Osteoblast (primary cell): ENCODE data around the gene TM4SF4. TPM values are rescaled to one million over a fixed set of nuclear protein-coding genes. Genes with fewer than 3 reads are reported as not detected.

Source experiments
- DNase-seq: peaks from one replicate; pipeline ENCODE4 v3.0.0; 2011; ENCODE audit warnings: low spot score, mixed read lengths; ENCODE audit not compliant: insufficient read length; ENCODE audit errors: missing footprints
- H2AFZ ChIP-seq: 2 replicates; pipeline ENCODE4 v1.6.0; 2011; ENCODE audit warnings: mild to moderate bottlenecking, low read length
- H3K27ac ChIP-seq: 2 replicates; pipeline ENCODE4 v1.5.1; 2011; ENCODE audit warnings: mild to moderate bottlenecking, low read depth, low read length, moderate library complexity
- H3K27me3 ChIP-seq: 2 replicates; pipeline ENCODE4 v1.6.0; 2012; ENCODE audit warnings: mild to moderate bottlenecking, control low read depth, inconsistent platforms, low read length, moderate library complexity; ENCODE audit not compliant: insufficient read depth
- H3K36me3 ChIP-seq: 2 replicates; pipeline ENCODE4 v1.5.1; 2011; ENCODE audit warnings: mild to moderate bottlenecking, low read length, control low read depth, moderate library complexity; ENCODE audit not compliant: insufficient read depth
- H3K4me1 ChIP-seq: 2 replicates; pipeline ENCODE4 v1.5.1; 2011; ENCODE audit warnings: mild to moderate bottlenecking, low read length, control low read depth, moderate library complexity; ENCODE audit not compliant: insufficient read depth
- H3K4me2 ChIP-seq: 2 replicates; pipeline ENCODE4 v1.6.0; 2011; ENCODE audit warnings: mild to moderate bottlenecking, low read length; ENCODE audit not compliant: insufficient read depth
- H3K4me3 ChIP-seq: fragments of 200-600 bp; sonication (generic); 3 replicates; pipeline ENCODE4 v1.5.1; 2012; ENCODE audit warnings: mild to moderate bottlenecking, low read length, inconsistent platforms; ENCODE audit not compliant: insufficient read depth
- H3K79me2 ChIP-seq: 2 replicates; pipeline ENCODE4 v1.6.0; 2012; ENCODE audit warnings: mild to moderate bottlenecking, low read length, control low read depth, inconsistent platforms; ENCODE audit not compliant: insufficient read depth
- H3K9me3 ChIP-seq: 2 replicates; pipeline ENCODE4 v1.5.1; 2011; ENCODE audit warnings: low read depth, low read length, control low read depth
- H4K20me1 ChIP-seq: 2 replicates; pipeline ENCODE4 v1.6.0; 2012; ENCODE audit warnings: mild to moderate bottlenecking, low read length, control low read depth; ENCODE audit not compliant: insufficient read depth
- CTCF ChIP-seq: IDR thresholded peaks from 2 replicates; pipeline ENCODE4 v1.5.1; 2011; ENCODE audit warnings: mild to moderate bottlenecking, low read depth, low read length, moderate library complexity; ENCODE audit errors: extremely low read depth
- total RNA-seq: library from RNA; depleted of rRNA; stranded (reverse); fragments of >200 nt; gene quantifications from 2 replicates; pipeline ENCODE4 v1.2.3, GENCODE V29; 2012

Gene TM4SF4
- total RNA-seq, 1 donor: not detected

- Histone ChIP-seq H3K9me3 (no peaks in the 10 kb centered on the region), H3K4me2 (no peak overlapping the region), H3K27me3 (no peaks in the 10 kb centered on the region), H3K79me2 (no peaks in the 10 kb centered on the region), H3K4me1 (peaks cover 39% of the 10 kb centered on the region), H3K4me3 (no peak overlapping the region), H4K20me1 (no peaks in the 10 kb centered on the region), H3K36me3 (no peaks in the 10 kb centered on the region), H2AFZ (peak overlapping the region; percentile 30), H3K27ac (peak overlapping the region; percentile 47)
- no peak for TF ChIP-seq CTCF
- no peak for DNase-seq
Observed at GRCh38 chr3:149459491-149460059, 14.9 kb upstream of the TM4SF4 start.

- H3K4me3 ChIP-seq: no peak overlapping the region
- no peak overlapping the region for H3K4me2 ChIP-seq
- H3K79me2 ChIP-seq: no peaks in the 10 kb centered on the region
- peaks cover 33% of the 10 kb centered on the region for H3K4me1 ChIP-seq
- no peak for DNase-seq
- no peaks in the 10 kb centered on the region for H3K9me3 ChIP-seq
- no peaks in the 10 kb centered on the region for H4K20me1 ChIP-seq
- TF ChIP-seq CTCF: no peak
- H3K27ac ChIP-seq: peak overlapping the region; percentile 47
- peak overlapping the region; percentile 30 for H2AFZ ChIP-seq
- H3K36me3 ChIP-seq: no peaks in the 10 kb centered on the region
- H3K27me3 ChIP-seq: no peaks in the 10 kb centered on the region
Observed at GRCh38 chr3:149460117-149460516, 14.4 kb upstream of the TM4SF4 start.

GRCh38 chr3:149462051-149462450 is 12.4 kb upstream of the TM4SF4 start:
- TF ChIP-seq CTCF: no peak
- Histone ChIP-seq H4K20me1 (no peaks in the 10 kb centered on the region), H3K27me3 (no peaks in the 10 kb centered on the region), H3K4me2 (peak overlapping the region; percentile 62), H3K4me1 (peaks cover 49% of the 10 kb centered on the region), H2AFZ (peak overlapping the region; percentile 71), H3K27ac (peak overlapping the region; percentile 92), H3K9me3 (no peaks in the 10 kb centered on the region), H3K79me2 (no peaks in the 10 kb centered on the region), H3K4me3 (peak overlapping the region; percentile 29), H3K36me3 (no peaks in the 10 kb centered on the region)
- no peak for DNase-seq

GRCh38 chr3:149462581-149463011 is 11.9 kb upstream of the TM4SF4 start:
- no peaks in the 10 kb centered on the region for H3K27me3 ChIP-seq
- peaks cover 53% of the 10 kb centered on the region for H3K4me1 ChIP-seq
- peak overlapping the region; percentile 71 for H2AFZ ChIP-seq
- peak overlapping the region; percentile 92 for H3K27ac ChIP-seq
- H3K79me2 ChIP-seq: no peaks in the 10 kb centered on the region
- no peaks in the 10 kb centered on the region for H4K20me1 ChIP-seq
- no peaks in the 10 kb centered on the region for H3K9me3 ChIP-seq
- peak; percentile 86 for DNase-seq
- H3K4me2 ChIP-seq: peak overlapping the region; percentile 62
- no peak for TF ChIP-seq CTCF
- peak overlapping the region; percentile 29 for H3K4me3 ChIP-seq
- H3K36me3 ChIP-seq: no peaks in the 10 kb centered on the region
